LNCAP (cell line): ENCODE data around the gene FHIP2A.

Experiments
- CTCF ChIP-seq: fragments of 450-650 bp; IDR thresholded peaks from 2 replicates; pipeline ENCODE4 v1.5.1; 2017; ENCODE audit warnings: mild to moderate bottlenecking

Gene FHIP2A

GRCh38 chr10:114839901-114840300 lies 18.3 kb downstream of the FHIP2A start:
- TF ChIP-seq CTCF = no peak

GRCh38 chr10:114845978-114846693 lies 24.6 kb downstream of the FHIP2A start:
- TF ChIP-seq CTCF = no peak

GRCh38 chr10:114849674-114850073 lies 28.1 kb downstream of the FHIP2A start:
- no peak for TF ChIP-seq CTCF

GRCh38 chr10:114850126-114850525 lies 28.5 kb downstream of the FHIP2A start:
- TF ChIP-seq CTCF = no peak

GRCh38 chr10:114851336-114851735 lies 29.8 kb downstream of the FHIP2A start:
- no peak for TF ChIP-seq CTCF

GRCh38 chr10:114852197-114852596 lies 30.6 kb downstream of the FHIP2A start:
- no peak for TF ChIP-seq CTCF

- TF ChIP-seq CTCF = no peak
Observed at GRCh38 chr10:114854906-114855305, 33.3 kb downstream of the FHIP2A start.
